ENCODE results near the gene APRT.
A peak's percentile ranks its signal among the peaks of the same experiment; 100 is the strongest.

Gene APRT

DNA sequence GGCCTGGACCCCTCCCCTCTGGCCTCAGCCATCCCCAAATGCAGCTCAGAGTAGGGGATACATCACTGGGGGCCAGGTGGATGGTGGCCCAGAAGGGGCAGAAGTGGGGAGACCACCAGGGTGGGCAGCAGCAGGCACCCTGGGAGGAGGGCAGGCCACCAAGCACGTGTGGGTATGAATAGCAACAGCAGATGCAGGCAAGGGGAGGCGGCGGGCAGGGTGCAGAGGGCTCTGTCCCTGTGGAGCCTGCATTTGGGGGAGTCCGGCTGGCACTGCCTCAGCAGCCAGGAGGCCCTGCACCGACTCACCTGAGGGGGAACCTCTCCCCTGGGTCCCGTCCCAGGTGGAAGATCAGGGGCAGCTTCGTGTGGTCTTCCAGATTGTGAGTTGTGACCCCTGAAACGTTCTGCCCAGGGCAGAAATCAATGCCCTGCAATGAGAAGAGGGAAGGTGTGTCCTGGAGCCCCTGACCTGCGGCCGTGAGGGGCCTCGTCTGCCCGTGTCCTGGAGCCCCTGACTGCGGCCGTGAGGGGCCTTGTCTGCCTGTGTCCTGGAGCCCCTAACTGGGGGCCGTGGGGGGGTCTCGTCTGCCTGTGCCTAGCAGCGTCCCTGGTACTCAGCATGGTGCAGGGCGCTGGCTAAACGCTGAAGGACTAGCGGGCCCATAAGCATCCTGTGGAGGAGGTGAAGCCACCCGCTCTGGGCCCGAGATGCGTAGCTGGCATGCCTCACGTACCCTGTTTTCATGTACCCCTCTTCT is 10.7 kb upstream of the APRT start:
- DNase-seq (ENCODE audit: low spot score) = no peak

GRCh38 chr16:88821168-88821850 is 9.6 kb upstream of the APRT start:
- no peak for DNase-seq (ENCODE audit: low spot score)

DNA sequence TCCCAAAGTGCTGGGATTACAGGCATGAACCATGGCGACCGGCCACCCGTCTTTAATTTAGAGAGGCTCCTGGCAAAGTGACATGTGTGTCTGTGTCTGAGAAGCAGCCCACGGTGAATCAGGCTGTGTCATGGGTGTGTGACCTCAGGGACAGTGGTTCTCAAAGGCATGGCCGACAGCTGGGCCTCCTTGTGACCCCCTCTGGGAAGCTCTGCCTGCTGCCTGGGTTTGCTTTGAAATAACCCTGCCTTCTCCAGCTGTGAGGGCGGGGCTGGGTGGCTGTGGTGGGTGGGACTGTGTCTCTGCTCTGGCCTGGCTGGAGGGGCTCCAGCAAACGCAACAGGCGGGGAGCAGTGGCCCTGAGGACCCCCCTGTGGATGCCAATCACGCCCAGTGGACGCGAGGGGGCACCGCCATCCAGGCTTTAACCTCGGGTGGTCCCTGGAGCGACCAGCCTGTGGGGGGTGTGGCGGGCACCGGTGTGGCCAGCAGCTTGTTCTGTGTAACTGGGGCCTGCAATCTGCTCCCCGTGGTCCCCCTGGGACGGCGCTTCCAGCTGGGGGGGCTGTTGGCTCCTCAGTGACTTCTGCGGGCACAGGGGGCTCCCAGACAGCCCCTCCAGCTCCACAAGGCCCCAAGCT is 8.8 kb upstream of the APRT start:
- no peak for DNase-seq (ENCODE audit: low spot score)

- no peak for DNase-seq (ENCODE audit: low spot score)
Measured at GRCh38 chr16:88819126-88819525, 7.4 kb upstream of the APRT start.

DNA sequence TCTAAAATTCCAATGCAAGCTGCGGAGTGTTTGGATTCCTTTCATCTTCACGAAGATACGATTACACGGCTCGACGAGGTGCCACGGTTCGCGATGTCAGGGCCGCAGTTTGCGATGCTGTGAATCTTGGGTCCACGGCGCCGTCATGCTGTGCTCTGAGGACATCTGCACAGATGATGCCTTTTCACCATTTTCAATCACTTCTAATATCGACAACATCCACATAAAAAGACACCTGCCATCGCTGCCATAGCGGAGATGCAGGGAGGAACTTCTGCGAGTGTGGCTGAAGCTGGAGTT is 6.8 kb upstream of the APRT start:
- DNase-seq (ENCODE audit: low spot score) = no peak

DNA sequence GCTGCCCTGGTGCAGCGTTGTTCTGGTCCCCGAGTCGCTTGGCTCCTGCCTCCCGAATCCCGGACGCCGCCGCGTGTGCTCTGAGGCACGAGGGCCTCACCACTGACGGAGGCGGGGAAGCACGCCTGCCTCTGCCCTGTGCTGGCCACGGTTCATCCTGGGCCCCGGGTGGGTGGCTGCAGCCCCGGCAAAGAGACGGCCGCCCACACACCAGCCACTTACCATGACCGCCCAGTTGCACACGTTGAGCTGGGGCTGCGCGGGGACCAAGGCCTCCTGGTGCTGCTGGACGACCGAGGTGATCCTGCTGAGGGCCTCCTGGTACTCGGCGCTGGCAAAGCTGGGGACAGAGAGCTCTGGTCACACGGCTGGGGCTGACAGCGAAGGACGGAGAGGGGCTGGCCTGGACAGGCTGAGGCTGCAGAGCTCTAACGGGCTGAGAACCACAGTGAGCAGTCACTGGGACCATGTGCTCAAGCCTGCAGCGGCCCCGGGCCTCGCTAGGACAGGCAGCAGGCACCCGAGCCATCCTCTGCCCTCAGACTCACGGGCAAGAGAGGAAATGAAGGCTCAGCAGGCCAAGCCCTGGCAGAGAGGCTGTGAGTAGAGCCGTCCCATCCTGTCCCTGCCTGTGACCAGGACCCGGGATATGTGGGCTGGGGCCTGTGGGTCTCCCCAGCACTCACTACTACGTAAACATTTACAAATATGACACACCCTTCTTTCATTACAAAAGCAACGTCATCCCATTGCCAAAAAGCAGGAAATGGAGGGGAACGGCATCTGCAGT is 6.3 kb upstream of the APRT start:
- DNase-seq (ENCODE audit: low spot score) = no peak

- DNase-seq (ENCODE audit: low spot score) = no peak
Measured at GRCh38 chr16:88816736-88817535, 5.2 kb upstream of the APRT start.

DNA sequence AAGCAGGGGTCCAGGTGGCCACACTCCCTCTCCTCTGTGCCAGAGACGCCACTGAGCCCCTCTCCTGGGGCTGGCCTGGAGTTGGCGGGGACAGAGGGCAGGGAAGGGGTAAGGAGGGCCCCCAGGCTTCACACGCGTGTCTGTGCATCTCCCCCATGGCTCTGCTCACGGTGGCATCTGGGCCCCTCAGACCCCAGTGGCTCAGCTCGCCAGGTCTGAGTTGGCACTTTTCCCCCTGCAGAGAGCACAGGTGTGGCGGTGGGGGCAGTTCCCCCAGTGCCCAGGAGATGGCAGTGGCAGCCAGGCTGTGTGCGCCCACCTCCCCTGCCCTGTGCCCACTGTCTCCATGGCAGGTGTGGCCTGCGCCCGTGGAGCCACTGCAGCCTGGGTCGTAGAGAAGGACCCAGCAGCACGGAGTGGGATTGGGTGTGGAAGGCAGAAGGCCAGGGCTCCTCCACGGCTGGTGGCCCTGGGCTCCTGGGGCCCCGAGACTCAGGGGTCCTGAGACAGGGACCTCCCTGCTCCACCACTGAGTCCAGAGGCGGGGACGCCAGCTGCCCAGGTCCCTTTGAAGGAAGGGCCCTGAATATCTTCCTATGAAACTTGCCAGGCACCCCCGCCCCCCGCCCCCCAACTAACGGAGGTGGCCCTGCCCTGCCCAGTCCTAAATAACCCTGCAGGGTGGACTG is 4.3 kb upstream of the APRT start:
- DNase-seq (ENCODE audit: low spot score) = peak; percentile 45

- DNase-seq (ENCODE audit: low spot score) = no peak
Measured at GRCh38 chr16:88815227-88815626, 3.5 kb upstream of the APRT start.

DNA sequence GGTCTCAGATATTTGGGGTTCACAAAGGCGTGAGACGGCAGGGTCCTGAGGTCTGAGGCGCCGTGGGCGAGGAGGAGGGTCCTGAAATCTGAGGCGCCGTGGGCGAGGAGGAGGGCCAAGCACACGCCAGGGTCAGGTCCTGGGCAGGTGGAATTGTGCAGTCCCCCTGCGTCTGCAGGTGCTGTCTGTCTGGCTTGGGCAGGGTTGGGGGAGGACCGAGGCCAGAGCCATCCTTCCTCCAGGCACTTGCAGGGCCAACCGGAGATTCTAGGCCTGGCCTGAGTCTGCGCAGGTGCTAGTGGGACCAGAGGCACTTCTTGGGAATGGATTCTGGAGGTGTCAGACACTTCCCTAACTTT is 2.4 kb upstream of the APRT start:
- DNase-seq (ENCODE audit: low spot score) = no peak

GRCh38 chr16:88813269-88814143 is 1.8 kb upstream of the APRT start:
- no peak for DNase-seq (ENCODE audit: low spot score)

DNA sequence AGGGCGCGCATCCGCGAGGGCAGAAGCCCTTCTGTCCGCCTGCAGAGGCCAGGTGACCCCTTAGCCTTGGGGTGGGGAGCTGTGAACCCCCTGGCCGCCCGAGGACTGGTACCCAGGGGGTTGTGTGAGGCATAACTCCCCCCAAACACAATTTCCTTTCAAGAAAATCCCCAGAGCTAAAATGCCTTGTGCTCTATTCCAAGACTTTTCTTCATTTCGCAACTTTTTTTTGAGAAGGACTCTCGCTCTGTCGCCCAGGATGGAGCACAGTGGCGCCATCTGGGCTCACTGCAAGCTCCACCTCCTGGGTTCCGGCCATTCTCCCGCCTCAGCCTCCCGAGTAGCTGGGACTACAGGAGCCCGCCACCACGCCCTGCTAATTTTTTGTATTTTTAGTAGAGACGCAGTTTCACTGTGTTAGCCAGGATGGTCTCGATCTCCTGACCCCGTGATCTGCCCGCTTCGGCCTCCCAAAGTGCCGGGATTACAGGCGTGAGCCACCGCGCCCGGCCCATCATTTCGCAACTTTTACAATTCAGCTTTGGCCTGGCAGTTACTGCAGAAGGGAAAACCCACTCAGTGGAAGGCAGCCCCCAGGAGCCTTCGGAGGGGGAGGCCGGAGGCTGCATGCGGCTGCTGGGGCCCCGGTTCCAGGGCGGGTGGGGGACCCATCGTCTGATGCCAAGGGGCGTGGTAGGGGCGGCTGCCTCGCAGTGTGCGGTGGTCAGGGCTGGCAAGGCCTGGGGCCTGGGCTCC is 963 bp upstream of the APRT start:
- peak; percentile 56 for DNase-seq (ENCODE audit: low spot score)

DNA sequence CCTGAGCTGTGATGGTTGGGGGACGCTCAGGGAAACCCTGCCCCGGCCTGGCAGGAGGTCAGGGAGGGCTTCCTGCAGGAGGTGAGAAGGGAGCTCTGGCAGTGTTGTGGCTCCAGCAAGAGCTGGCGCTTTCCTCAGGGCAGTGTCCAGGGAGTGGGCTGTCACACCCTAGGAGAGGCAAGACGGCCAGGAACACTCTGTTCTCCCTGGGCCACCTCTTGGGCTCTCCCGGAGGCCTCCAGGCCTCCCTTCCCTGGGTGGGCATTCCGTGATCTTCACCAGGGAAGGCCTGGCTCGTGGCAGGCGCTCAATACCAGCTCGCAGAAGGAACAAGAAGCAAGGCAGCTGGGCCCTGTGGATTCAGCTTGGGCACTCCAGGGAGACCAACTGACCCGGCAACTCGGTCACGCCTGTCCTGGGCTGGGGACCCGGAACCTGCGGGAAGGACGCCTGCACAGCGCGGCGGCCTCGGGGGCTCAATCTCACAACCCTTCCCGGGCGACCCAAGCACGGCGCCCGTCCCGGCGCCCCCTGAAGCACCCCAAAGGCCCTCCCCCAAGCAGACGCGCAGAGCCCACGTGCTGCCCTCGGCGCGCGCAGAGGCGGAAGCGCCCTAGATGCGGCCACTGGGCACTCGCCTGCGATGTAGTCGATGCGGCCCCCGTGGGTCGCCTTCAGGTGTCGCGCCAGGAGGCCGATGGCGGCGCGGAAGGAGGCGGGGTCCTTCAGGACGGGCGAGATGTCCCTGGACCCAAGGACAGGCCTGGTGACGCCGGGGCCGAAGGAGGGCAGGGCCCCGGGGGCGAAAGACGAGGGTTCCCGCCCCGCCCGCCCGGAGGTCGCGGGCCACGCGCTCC is 588 bp downstream of the APRT start:
- peak; percentile 76 for DNase-seq (ENCODE audit: low spot score)

DNA sequence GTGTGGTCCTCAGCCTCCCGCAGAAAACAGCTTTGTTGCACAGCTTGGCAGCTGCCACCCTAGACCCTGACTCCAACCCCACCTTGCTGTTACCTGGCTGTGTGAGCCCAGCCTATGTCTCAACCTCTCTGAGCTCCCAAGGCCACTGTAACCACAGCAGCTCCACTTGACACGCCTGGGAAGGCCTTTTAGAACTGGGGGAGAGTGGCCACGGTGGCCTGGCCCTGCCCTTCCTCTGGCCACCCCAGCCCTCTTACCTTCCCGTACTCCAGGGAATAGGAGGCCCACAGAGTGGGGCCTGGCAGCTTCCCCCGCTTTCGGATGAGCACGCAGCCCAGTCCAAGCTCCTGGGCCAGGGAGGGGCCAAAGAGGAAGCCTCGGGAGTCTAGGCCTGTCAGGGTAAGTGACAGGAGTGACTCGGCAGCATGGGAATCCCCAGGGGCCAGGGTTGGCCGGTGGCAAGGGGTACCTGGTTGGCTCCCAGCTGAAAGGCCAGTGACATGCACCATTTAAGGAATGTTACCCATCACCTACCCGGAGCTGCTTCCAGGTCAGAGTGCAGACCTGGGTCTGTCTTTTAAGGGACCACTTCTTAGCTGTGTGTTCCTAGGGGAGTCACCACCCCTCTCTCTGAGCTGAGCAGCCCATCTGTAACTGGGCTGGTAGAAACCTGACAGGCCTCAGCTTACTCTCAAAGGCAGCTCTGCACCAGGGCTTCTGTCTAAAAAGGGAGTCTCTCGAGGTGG is 1.4 kb downstream of the APRT start:
- peak; percentile 31 for DNase-seq (ENCODE audit: low spot score)

GRCh38 chr16:88809676-88810165 is 2.0 kb downstream of the APRT start:
- no peak for DNase-seq (ENCODE audit: low spot score)

DNA sequence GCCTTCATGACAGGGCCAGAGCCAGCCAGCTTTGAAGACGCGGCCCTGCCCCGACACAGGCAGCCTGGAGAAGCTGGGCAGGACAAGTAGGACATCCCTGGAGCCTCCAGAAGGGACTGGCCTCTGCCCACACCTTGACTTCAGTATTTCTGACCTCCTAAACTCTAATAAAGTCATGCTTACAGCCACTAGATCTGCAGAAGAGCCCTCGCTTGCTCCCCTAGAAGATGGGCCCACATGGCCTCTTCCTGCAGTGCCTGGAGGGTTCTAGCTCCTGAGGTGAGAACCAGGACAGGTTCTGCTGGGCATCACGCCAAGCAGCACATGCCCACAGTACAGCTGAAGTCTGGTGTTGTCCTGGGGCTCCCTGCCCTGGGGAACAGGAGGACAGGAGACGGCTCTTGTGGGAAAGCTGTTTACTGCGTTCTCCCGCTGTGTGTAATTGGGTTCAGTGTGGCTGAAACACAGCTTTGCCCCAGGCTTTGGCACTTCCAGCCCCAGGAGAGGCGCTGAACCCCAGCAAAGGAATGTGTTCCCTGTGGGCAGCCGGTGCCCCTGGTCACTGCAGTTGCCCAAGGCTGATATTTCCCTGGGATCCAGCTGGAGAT is 2.6 kb downstream of the APRT start:
- DNase-seq (ENCODE audit: low spot score) = peak; percentile 34

Data from cerebellar cortex (tissue), 1 donor.